Lower lobe of right lung (tissue), 2 donors: ENCODE results near the gene CACNA1C. TPM values are rescaled to one million over a fixed set of nuclear protein-coding genes. Genes with fewer than 3 reads are reported as not detected.
A peak's percentile ranks its signal among the peaks of the same experiment; 100 is the strongest.

Experiments
- ATAC-seq, 2 donors: fragments of 200-7000 bp; cut with Tn5 transposase; one replicate each; pipeline ENCODE4 v1.9.1; 2020 to 2022; ENCODE audit warnings: mild to moderate bottlenecking in 2 of 2, moderate library complexity in 2 of 2
- DNase-seq: peaks from one replicate; pipeline ENCODE4 v3.0.0-alpha.2; 2020
- H3K27ac ChIP-seq: fragments of 200-600 bp; one replicate; pipeline ENCODE4 v1.8.0; 2022
- H3K27me3 ChIP-seq: fragments of 200-600 bp; one replicate; pipeline ENCODE4 v1.8.0; 2022; ENCODE audit warnings: low read depth
- H3K36me3 ChIP-seq: fragments of 200-600 bp; one replicate; pipeline ENCODE4 v1.8.0; 2022; ENCODE audit warnings: mild to moderate bottlenecking
- H3K4me1 ChIP-seq: fragments of 200-600 bp; one replicate; pipeline ENCODE4 v1.8.0; 2022
- H3K4me3 ChIP-seq: fragments of 200-600 bp; one replicate; pipeline ENCODE4 v1.8.0; 2022; ENCODE audit warnings: mild to moderate bottlenecking
- H3K9me3 ChIP-seq: fragments of 200-600 bp; one replicate; pipeline ENCODE4 v1.8.0; 2022
- CTCF ChIP-seq: fragments of 200-600 bp; IDR thresholded peaks from one replicate; pipeline ENCODE4 v1.8.0; 2022; ENCODE audit warnings: antibody characterized with exemption, mild to moderate bottlenecking
- intact Hi-C: fragments of 100-400 bp; cut with DNase I; formaldehyde crosslinking; loops from one replicate; pipeline ENCODE4 v1.11.0; 2022
- total RNA-seq: library from RNA; stranded (reverse); fragmentation: NEBNext Ultra II Directional; extraction: Animal tissue kit (Norgen Biotek cat#: 25700); gene quantifications from one replicate; pipeline ENCODE4 v1.2.1, GENCODE V29; 2021
- donor health status: DM: no; HTN: yes; CAD: no; lungs with severe emphysema.

The CACNA1C gene
- total RNA-seq, 1 donor from 2014 or later, result 8.4 TPM

GRCh38 chr12:2137711-2138110, 84.9 kb downstream of the CACNA1C start:
- no peak overlapping the region for H3K27ac ChIP-seq
- no peaks in the 10 kb centered on the region for H3K27me3 ChIP-seq
- ATAC-seq, result no peak
- no peaks in the 10 kb centered on the region for H3K9me3 ChIP-seq
- TF ChIP-seq CTCF, result no peak
- no peaks in the 10 kb centered on the region for H3K4me1 ChIP-seq
- H3K36me3 ChIP-seq, result no peaks in the 10 kb centered on the region
- intact Hi-C loops, result no loop called here
- no peak overlapping the region for H3K4me3 ChIP-seq
- DNase-seq, result no peak

DNA sequence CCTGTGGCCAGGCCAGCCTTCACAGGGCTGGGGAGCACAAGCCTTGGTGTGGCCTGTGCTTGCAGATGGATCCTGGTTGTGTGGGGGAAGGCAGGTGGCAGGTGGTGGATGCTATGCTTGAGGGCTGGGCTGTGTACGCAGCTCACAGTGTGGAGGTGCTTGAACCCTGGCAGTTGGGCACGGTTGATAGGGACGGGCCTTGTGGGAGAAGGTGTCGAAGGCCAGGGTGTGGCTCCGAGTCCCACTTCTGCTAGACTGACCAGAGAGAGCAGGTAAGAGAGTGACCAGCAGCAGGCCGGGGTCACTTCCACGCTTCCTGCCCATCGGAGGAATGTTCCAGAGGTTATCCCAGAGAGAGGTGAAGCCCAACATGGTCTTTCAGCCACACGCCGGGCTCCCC, 85.5 kb downstream of the CACNA1C start:
- no peak overlapping the region for H3K4me3 ChIP-seq
- intact Hi-C loops, result no loop called here
- no peaks in the 10 kb centered on the region for H3K9me3 ChIP-seq
- H3K36me3 ChIP-seq, result no peaks in the 10 kb centered on the region
- H3K4me1 ChIP-seq, result no peaks in the 10 kb centered on the region
- H3K27ac ChIP-seq, result no peak overlapping the region
- TF ChIP-seq CTCF, result no peak
- ATAC-seq, result peak in 1 of 2 donors; percentile 35
- DNase-seq, result no peak
- no peaks in the 10 kb centered on the region for H3K27me3 ChIP-seq

DNA sequence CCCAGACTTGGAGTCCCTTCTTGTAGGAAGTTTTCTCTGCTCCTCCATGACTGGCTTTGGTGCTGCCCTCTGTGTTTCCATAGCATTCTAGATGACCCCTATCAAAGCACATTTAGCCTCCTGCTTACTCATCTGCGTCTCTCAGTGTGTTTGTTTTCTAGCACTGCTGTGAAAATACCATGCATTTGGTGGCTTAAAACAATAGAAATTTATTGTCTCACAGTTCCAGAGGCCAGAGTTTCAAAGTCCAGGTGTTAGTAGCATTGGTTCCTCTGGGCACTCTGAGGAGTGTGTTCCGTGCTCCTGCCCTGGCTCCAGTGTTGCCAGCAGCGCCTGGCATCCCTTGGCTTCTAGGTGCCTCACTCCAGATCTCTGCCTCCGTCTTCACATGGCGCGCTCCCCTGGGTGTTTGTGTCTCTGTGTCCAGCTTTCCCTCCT, 86.1 kb downstream of the CACNA1C start:
- intact Hi-C loops, result no loop called here
- TF ChIP-seq CTCF, result no peak
- ATAC-seq, result no peak

GRCh38 chr12:2139651-2140050, 86.9 kb downstream of the CACNA1C start:
- intact Hi-C loops, result no loop called here
- Histone ChIP-seq H3K9me3 (no peaks in the 10 kb centered on the region), H3K4me3 (no peak overlapping the region), H3K36me3 (no peaks in the 10 kb centered on the region), H3K4me1 (no peaks in the 10 kb centered on the region), H3K27me3 (no peaks in the 10 kb centered on the region), H3K27ac (no peak overlapping the region)
- no peak for TF ChIP-seq CTCF
- DNase-seq (no peak), ATAC-seq (peak in 1 of 2 donors; percentile 28)

More for the DNA sequence above, 86.1 kb downstream of the CACNA1C start:
- Histone ChIP-seq H3K4me3 (no peak overlapping the region), H3K9me3 (no peaks in the 10 kb centered on the region), H3K27ac (no peak overlapping the region), H3K27me3 (no peaks in the 10 kb centered on the region), H3K36me3 (no peaks in the 10 kb centered on the region), H3K4me1 (no peaks in the 10 kb centered on the region)
- no peak for DNase-seq

GRCh38 chr12:2140858-2141519, 88.2 kb downstream of the CACNA1C start:
- ATAC-seq, result no peak
- no peaks in the 10 kb centered on the region for H3K27me3 ChIP-seq
- H3K4me1 ChIP-seq, result no peaks in the 10 kb centered on the region
- no peak overlapping the region for H3K27ac ChIP-seq
- H3K4me3 ChIP-seq, result no peak overlapping the region
- H3K9me3 ChIP-seq, result no peaks in the 10 kb centered on the region
- H3K36me3 ChIP-seq, result no peaks in the 10 kb centered on the region
- no peak for DNase-seq
- TF ChIP-seq CTCF, result no peak
- intact Hi-C loops, result no loop called here
